H9 (cell line): ENCODE measurements around the gene EFCAB11. TPM values are rescaled to one million over a fixed set of nuclear protein-coding genes. Genes with fewer than 3 reads are reported as not detected.

Source experiments
- DNase-seq: peaks from one replicate; pipeline ENCODE4 v3.0.0-alpha.2; 2017
- H2AFZ ChIP-seq: one replicate; pipeline ENCODE4 v1.6.1; 2013; ENCODE audit warnings: mild to moderate bottlenecking, low read length, control low read depth, moderate library complexity
- H2AK5ac ChIP-seq: 2 replicates; pipeline ENCODE4 v1.6.1; 2013; ENCODE audit warnings: low read length, control low read depth, mixed read lengths; ENCODE audit not compliant: insufficient read length
- H2BK120ac ChIP-seq: one replicate; pipeline ENCODE4 v1.6.1; 2013; ENCODE audit warnings: low read depth, mild to moderate bottlenecking, low read length, control low read depth, inconsistent platforms; ENCODE audit not compliant: poor library complexity, severe bottlenecking
- H2BK12ac ChIP-seq: 2 replicates; pipeline ENCODE4 v1.6.1; 2013; ENCODE audit warnings: low read length, control low read depth, mixed read lengths, low read depth; ENCODE audit not compliant: insufficient read length
- H2BK15ac ChIP-seq: 2 replicates; pipeline ENCODE4 v1.6.1; 2013; ENCODE audit warnings: low read depth, low read length, control low read depth
- H2BK20ac ChIP-seq: one replicate; pipeline ENCODE4 v1.6.1; 2013; ENCODE audit warnings: low read depth, mild to moderate bottlenecking, low read length, control low read depth, inconsistent platforms; ENCODE audit not compliant: poor library complexity, severe bottlenecking
- H2BK5ac ChIP-seq: 2 replicates; pipeline ENCODE4 v1.6.1; 2013; ENCODE audit warnings: low read length, control low read depth, mixed read lengths; ENCODE audit not compliant: insufficient read length
- H3K14ac ChIP-seq: 2 replicates; pipeline ENCODE4 v1.6.1; 2013; ENCODE audit warnings: low read length, control low read depth; ENCODE audit not compliant: insufficient read depth
- H3K18ac ChIP-seq: 2 replicates; pipeline ENCODE4 v1.6.1; 2013; ENCODE audit warnings: low read depth, mild to moderate bottlenecking, mixed read lengths, low read length, control low read depth; ENCODE audit not compliant: insufficient read length
- H3K23ac ChIP-seq: 2 replicates; pipeline ENCODE4 v1.6.1; 2013; ENCODE audit warnings: low read length, control low read depth, mixed read lengths, low read depth; ENCODE audit not compliant: insufficient read length
- H3K23me2 ChIP-seq: 2 replicates; pipeline ENCODE4 v1.6.1; 2013; ENCODE audit warnings: low read depth, mild to moderate bottlenecking, mixed read lengths, low read length, control low read depth; ENCODE audit not compliant: insufficient read length, poor library complexity, severe bottlenecking
- H3K27ac ChIP-seq: 2 replicates; pipeline ENCODE4 v1.5.1; 2013; ENCODE audit warnings: low read length, control low read depth, mixed read lengths, low read depth; ENCODE audit not compliant: insufficient read length
- H3K27me3 ChIP-seq: 2 replicates; pipeline ENCODE4 v1.6.1; 2013; ENCODE audit warnings: low read length, control low read depth, inconsistent platforms; ENCODE audit not compliant: insufficient read depth
- H3K4ac ChIP-seq: 2 replicates; pipeline ENCODE4 v1.6.1; 2013; ENCODE audit warnings: low read depth, mild to moderate bottlenecking, control low read depth, inconsistent platforms, low read length, moderate library complexity
- H3K4me1 ChIP-seq: 2 replicates; pipeline ENCODE4 v1.6.1; 2013; ENCODE audit warnings: low read length, control low read depth, inconsistent platforms; ENCODE audit not compliant: insufficient read depth
- H3K4me2 ChIP-seq: 2 replicates; pipeline ENCODE4 v1.6.1; 2013; ENCODE audit warnings: low read length, control low read depth, mixed read lengths; ENCODE audit not compliant: insufficient read length, insufficient read depth
- H3K56ac ChIP-seq: 2 replicates; pipeline ENCODE4 v1.6.1; 2013; ENCODE audit warnings: low read depth, mild to moderate bottlenecking, mixed read lengths, low read length, control low read depth; ENCODE audit not compliant: insufficient read length
- H3K79me1 ChIP-seq: 2 replicates; pipeline ENCODE4 v1.6.1; 2013; ENCODE audit warnings: low read depth, mild to moderate bottlenecking, moderate library complexity, low read length, control low read depth, inconsistent platforms; ENCODE audit not compliant: insufficient read depth, poor library complexity, severe bottlenecking
- H3K79me2 ChIP-seq: 2 replicates; pipeline ENCODE4 v1.6.1; 2013; ENCODE audit warnings: low read length, control low read depth, inconsistent platforms; ENCODE audit not compliant: insufficient read depth
- H3K9ac ChIP-seq: 2 replicates; pipeline ENCODE4 v1.6.1; 2013; ENCODE audit warnings: low read length, control low read depth, mixed read lengths; ENCODE audit not compliant: insufficient read length; ENCODE audit errors: extremely low read depth
- H3K9me3 ChIP-seq: one replicate; pipeline ENCODE4 v1.6.1; 2013; ENCODE audit warnings: low read depth, low read length, inconsistent platforms; ENCODE audit not compliant: control insufficient read depth
- H3T11ph ChIP-seq: one replicate; pipeline ENCODE4 v1.6.1; 2013; ENCODE audit warnings: mild to moderate bottlenecking, low read length, control low read depth, inconsistent platforms
- H4K20me1 ChIP-seq: one replicate; pipeline ENCODE4 v1.6.1; 2013; ENCODE audit not compliant: control insufficient read depth, insufficient read length, insufficient read depth
- H4K5ac ChIP-seq: 2 replicates; pipeline ENCODE4 v1.6.1; 2013; ENCODE audit warnings: low read depth, mild to moderate bottlenecking, mixed read lengths, low read length, control low read depth; ENCODE audit not compliant: insufficient read length
- H4K8ac ChIP-seq: replicated peaks from 2 replicates; pipeline ENCODE4 v1.6.1; 2013; ENCODE audit warnings: low read length, control low read depth, mixed read lengths, low read depth; ENCODE audit not compliant: insufficient read length
- H4K91ac ChIP-seq: 2 replicates; pipeline ENCODE4 v1.6.1; 2013; ENCODE audit warnings: low read depth, mild to moderate bottlenecking, moderate library complexity, mixed read lengths, low read length, control low read depth; ENCODE audit not compliant: insufficient read length
- H3K27ac Mint-ChIP-seq, 3 experiments: 2 replicates in 2 of 3; 3 replicates in 1 of 3; pipeline ENCODE4 v1.8.0; 2020 to 2021; ENCODE audit warnings: mixed read lengths in 3 of 3, mild to moderate bottlenecking in 1 of 3, moderate library complexity in 1 of 3
- H3K27me3 Mint-ChIP-seq: 2 replicates; pipeline ENCODE4 v1.8.0; 2021; ENCODE audit warnings: low read depth, mild to moderate bottlenecking, moderate library complexity, mixed read lengths
- H3K36me3 Mint-ChIP-seq, 3 experiments: 2 replicates in 2 of 3; 3 replicates in 1 of 3; pipeline ENCODE4 v1.8.0; 2020 to 2021; ENCODE audit warnings: low read depth in 3 of 3, mixed read lengths in 3 of 3; ENCODE audit not compliant: insufficient read depth in 1 of 3
- H3K4me1 Mint-ChIP-seq, 2 experiments: 2 replicates each; pipeline ENCODE4 v1.8.0; 2020; ENCODE audit warnings: mixed read lengths in 2 of 2
- H3K4me3 Mint-ChIP-seq, 2 experiments: 2 replicates in 1 of 2; 3 replicates in 1 of 2; pipeline ENCODE4 v1.8.0; 2020 to 2021; ENCODE audit warnings: mild to moderate bottlenecking in 2 of 2, mixed read lengths in 2 of 2, moderate library complexity in 1 of 2
- H3K9me3 Mint-ChIP-seq, 2 experiments: 2 replicates in 1 of 2; 3 replicates in 1 of 2; pipeline ENCODE4 v1.8.0; 2020; ENCODE audit warnings: mild to moderate bottlenecking in 2 of 2, mixed read lengths in 2 of 2, moderate library complexity in 1 of 2
- WGBS: extraction: QIAGEN DNeasy Blood & Tissue Kit; methylation state at CpG from one replicate; pipeline ENCODE4 v1.1.7; 2013; ENCODE audit warnings: missing lambda C conversion rate, low lambda C conversion rate, mixed read lengths; ENCODE audit not compliant: insufficient read length; ENCODE audit errors: extremely low coverage; 5-methylcytosine and 5-hydroxymethylcytosine counted together
- total RNA-seq: library from RNA; stranded (reverse); gene quantifications from 2 replicates; pipeline ENCODE4 v1.2.1, GENCODE V29; 2021
- TF ChIP-seq, protein P1 (sequence below): fragments of 200-600 bp; sonication (generic); conservative IDR thresholded peaks from 3 replicates; pipeline ENCODE4 v1.8.0; 2021; ENCODE audit warnings: antibody characterized with exemption, mild to moderate bottlenecking

Gene EFCAB11
- total RNA-seq, 1 experiment from 2014 or later = 17.4 TPM

- Histone ChIP-seq H4K20me1 (no peaks in the 10 kb centered on the region), H4K91ac (no peak overlapping the region), H2AFZ (no peak overlapping the region), H3K79me1 (no peaks in the 10 kb centered on the region), H2BK20ac (no peak overlapping the region), H3K27me3 (no peaks in the 10 kb centered on the region), H3K23ac (no peak overlapping the region), H4K5ac (no peak overlapping the region), H3K23me2 (no peaks in the 10 kb centered on the region), H3K4me2 (no peak overlapping the region), H2BK5ac (no peak overlapping the region), H3K79me2 (no peaks in the 10 kb centered on the region), H4K8ac (no peak overlapping the region), H3K4ac (no peak overlapping the region), H3K9ac (no peak overlapping the region), H3K4me1 (peaks cover 11% of the 10 kb centered on the region; the same call in 1 of the 2 replicates), H2BK12ac (no peak overlapping the region), H3K56ac (no peak overlapping the region), H3K9me3 (no peaks in the 10 kb centered on the region), H2BK120ac (no peak overlapping the region), H3K18ac (no peak overlapping the region), H2BK15ac (no peak overlapping the region), H2AK5ac (no peak overlapping the region), H3K27ac (no peak overlapping the region), H3T11ph (no peak overlapping the region), H3K14ac (no peak overlapping the region)
- H3K27me3 Mint-ChIP-seq = peaks cover 8% of the 10 kb centered on the region
- peaks cover 24 to 31% of the 10 kb centered on the region in 2 experiments for H3K4me1 Mint-ChIP-seq
- no peak overlapping the region for H3K4me3 Mint-ChIP-seq
- TF ChIP-seq, protein P1, sequence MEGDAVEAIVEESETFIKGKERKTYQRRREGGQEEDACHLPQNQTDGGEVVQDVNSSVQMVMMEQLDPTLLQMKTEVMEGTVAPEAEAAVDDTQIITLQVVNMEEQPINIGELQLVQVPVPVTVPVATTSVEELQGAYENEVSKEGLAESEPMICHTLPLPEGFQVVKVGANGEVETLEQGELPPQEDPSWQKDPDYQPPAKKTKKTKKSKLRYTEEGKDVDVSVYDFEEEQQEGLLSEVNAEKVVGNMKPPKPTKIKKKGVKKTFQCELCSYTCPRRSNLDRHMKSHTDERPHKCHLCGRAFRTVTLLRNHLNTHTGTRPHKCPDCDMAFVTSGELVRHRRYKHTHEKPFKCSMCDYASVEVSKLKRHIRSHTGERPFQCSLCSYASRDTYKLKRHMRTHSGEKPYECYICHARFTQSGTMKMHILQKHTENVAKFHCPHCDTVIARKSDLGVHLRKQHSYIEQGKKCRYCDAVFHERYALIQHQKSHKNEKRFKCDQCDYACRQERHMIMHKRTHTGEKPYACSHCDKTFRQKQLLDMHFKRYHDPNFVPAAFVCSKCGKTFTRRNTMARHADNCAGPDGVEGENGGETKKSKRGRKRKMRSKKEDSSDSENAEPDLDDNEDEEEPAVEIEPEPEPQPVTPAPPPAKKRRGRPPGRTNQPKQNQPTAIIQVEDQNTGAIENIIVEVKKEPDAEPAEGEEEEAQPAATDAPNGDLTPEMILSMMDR = no peak
- no peaks in the 10 kb centered on the region for H3K36me3 Mint-ChIP-seq
- no peak overlapping the region for H3K27ac Mint-ChIP-seq
- no peaks in the 10 kb centered on the region for H3K9me3 Mint-ChIP-seq
- no peak for DNase-seq
- no CpG with 5 or more reads among the region's 7 CpGs for WGBS
Observed at GRCh38 chr14:89775151-89775550, 179.4 kb downstream of the EFCAB11 start.
